MM.1S (cell line): ENCODE measurements around the gene PDCD2L.

Experiments
- DNase-seq: peaks from one replicate; pipeline ENCODE4 v3.0.0-alpha.2; 2015
- H2AFZ ChIP-seq: fragments of 300-600 bp; sonication (generic); 2 replicates; pipeline ENCODE4 v1.6.0; 2016; ENCODE audit warnings: antibody characterized with exemption, low read length
- H3F3A ChIP-seq: fragments of 300-600 bp; sonication (generic); 2 replicates; pipeline ENCODE4 v1.6.1; 2016; ENCODE audit warnings: mild to moderate bottlenecking, antibody characterized with exemption, low read length, moderate library complexity, mixed read lengths; ENCODE audit not compliant: insufficient read depth
- H3K27ac ChIP-seq: fragments of 300-600 bp; sonication (generic); 2 replicates; pipeline ENCODE4 v1.5.1; 2016; ENCODE audit warnings: mild to moderate bottlenecking, low read length
- H3K27me3 ChIP-seq: fragments of 300-600 bp; sonication (generic); replicated peaks from 2 replicates; pipeline ENCODE4 v1.6.0; 2016; ENCODE audit warnings: low read length; ENCODE audit not compliant: insufficient read depth
- H3K36me3 ChIP-seq: fragments of 300-600 bp; sonication (generic); replicated peaks from 2 replicates; pipeline ENCODE4 v1.6.1; 2016; ENCODE audit warnings: mild to moderate bottlenecking, low read length, mixed read lengths; ENCODE audit not compliant: insufficient read depth
- H3K4me1 ChIP-seq: fragments of 300-600 bp; sonication (generic); 2 replicates; pipeline ENCODE4 v1.6.1; 2016; ENCODE audit warnings: low read length, mixed read lengths
- H3K4me2 ChIP-seq: fragments of 300-600 bp; sonication (generic); 2 replicates; pipeline ENCODE4 v1.6.0; 2016; ENCODE audit warnings: low read depth, low read length
- H3K4me3 ChIP-seq: fragments of 300-600 bp; sonication (generic); 2 replicates; pipeline ENCODE4 v1.5.1; 2016; ENCODE audit warnings: low read length, mixed read lengths
- H3K79me2 ChIP-seq: fragments of 300-600 bp; sonication (generic); 2 replicates; pipeline ENCODE4 v1.6.1; 2016; ENCODE audit warnings: mixed run types, low read length, mixed read lengths
- H3K9ac ChIP-seq: fragments of 300-600 bp; sonication (generic); 2 replicates; pipeline ENCODE4 v1.6.1; 2016; ENCODE audit warnings: low read length, mixed read lengths
- H3K9me2 ChIP-seq: fragments of 300-600 bp; sonication (generic); replicated peaks from 2 replicates; pipeline ENCODE4 v1.6.1; 2016; ENCODE audit warnings: mild to moderate bottlenecking, low read length, mixed read lengths; ENCODE audit not compliant: insufficient read depth
- H3K9me3 ChIP-seq: fragments of 300-600 bp; sonication (generic); replicated peaks from 2 replicates; pipeline ENCODE4 v1.6.1; 2016; ENCODE audit warnings: mild to moderate bottlenecking, low read length, mixed read lengths; ENCODE audit not compliant: insufficient read depth
- H4K20me1 ChIP-seq: fragments of 300-600 bp; sonication (generic); 2 replicates; pipeline ENCODE4 v1.6.1; 2016; ENCODE audit warnings: mild to moderate bottlenecking, low read length, moderate library complexity, mixed read lengths; ENCODE audit not compliant: insufficient read depth
- CTCF ChIP-seq: fragments of 300-600 bp; sonication (generic); IDR thresholded peaks from 2 replicates; pipeline ENCODE4 v1.5.1; 2016; ENCODE audit warnings: antibody characterized with exemption, low read length, mixed read lengths
- EZH2 ChIP-seq: fragments of 300-600 bp; sonication (generic); optimal IDR thresholded peaks from 2 replicates; pipeline ENCODE3; 2017; ENCODE audit warnings: low read depth, mild to moderate bottlenecking, antibody characterized with exemption, low read length, mixed read lengths
- EZH2phosphoT487 ChIP-seq: fragments of 300-600 bp; sonication (generic); IDR thresholded peaks from 2 replicates; pipeline ENCODE4 v1.6.1; 2018; ENCODE audit warnings: antibody characterized with exemption, low read length

PDCD2L gene

GRCh38 chr19:34363930-34364329, 40.3 kb upstream of the PDCD2L start:
- H4K20me1 ChIP-seq = peaks cover 14% of the 10 kb centered on the region; the same call in 1 of the 2 replicates

GRCh38 chr19:34364462-34364829, 39.8 kb upstream of the PDCD2L start:
- no peak for TF ChIP-seq EZH2
- TF ChIP-seq CTCF = no peak
- TF ChIP-seq EZH2phosphoT487 = no peak
- H3K4me2 ChIP-seq = peak overlapping the region; percentile 83
- peaks cover 13% of the 10 kb centered on the region; the same call in 1 of the 2 replicates for H3K36me3 ChIP-seq
- peak overlapping the region; percentile 71 for H3K27ac ChIP-seq
- H3F3A ChIP-seq = peaks cover 22% of the 10 kb centered on the region; the same call in 1 of the 2 replicates
- no peak for DNase-seq
- H3K79me2 ChIP-seq = peaks cover 44% of the 10 kb centered on the region
- H3K4me3 ChIP-seq = peak overlapping the region; percentile 62
- H3K4me1 ChIP-seq = peaks cover 22% of the 10 kb centered on the region; the same call in 1 of the 2 replicates
- H3K9ac ChIP-seq = peak overlapping the region; percentile 50; the same call in 1 of the 2 replicates
- H4K20me1 ChIP-seq = peaks cover 14% of the 10 kb centered on the region; the same call in 1 of the 2 replicates
- no peaks in the 10 kb centered on the region for H3K9me2 ChIP-seq
- no peaks in the 10 kb centered on the region for H3K9me3 ChIP-seq
- H2AFZ ChIP-seq = peak overlapping the region; percentile 92
- no peaks in the 10 kb centered on the region for H3K27me3 ChIP-seq

More at GRCh38 chr19:34363930-34364329, 40.3 kb upstream of the PDCD2L start:
- no peaks in the 10 kb centered on the region for H3K9me2 ChIP-seq
- peak overlapping the region; percentile 83; the same call in 1 of the 2 replicates for H3K4me2 ChIP-seq
- peaks cover 39% of the 10 kb centered on the region for H3K79me2 ChIP-seq
- H3K27ac ChIP-seq = peak overlapping the region; percentile 71; the same call in 1 of the 2 replicates
- H3F3A ChIP-seq = peaks cover 22% of the 10 kb centered on the region; the same call in 1 of the 2 replicates
- no peaks in the 10 kb centered on the region for H3K9me3 ChIP-seq
- no peak overlapping the region for H3K9ac ChIP-seq
- H3K36me3 ChIP-seq = peaks cover 13% of the 10 kb centered on the region; the same call in 1 of the 2 replicates
- no peak for TF ChIP-seq CTCF
- no peak for TF ChIP-seq EZH2phosphoT487
- no peak for TF ChIP-seq EZH2
- H3K27me3 ChIP-seq = no peaks in the 10 kb centered on the region
- no peak for DNase-seq
- H2AFZ ChIP-seq = peak overlapping the region; percentile 92; the same call in 1 of the 2 replicates
- H3K4me3 ChIP-seq = 0 out of 2 replicates have a peak overlapping the region, but pooled peaks have one; percentile 62
- H3K4me1 ChIP-seq = peaks cover 22% of the 10 kb centered on the region; the same call in 1 of the 2 replicates

GRCh38 chr19:34364830-34365462, 39.3 kb upstream of the PDCD2L start, which contains the start of gene GPI:
Gene GPI, plus strand, starts transcription at chr19:34365196. Its CDS starts 71 bp downstream, at chr19:34365267.
- no peak for TF ChIP-seq CTCF
- TF ChIP-seq EZH2phosphoT487 = no peak
- no peak for TF ChIP-seq EZH2
- H3K4me3 ChIP-seq = peak within 1 kb of the TSS; percentile 100
- H3K9me2 ChIP-seq = no peaks in the 10 kb centered on the region
- DNase-seq = peak; percentile 91
- H3K9me3 ChIP-seq = no peaks in the 10 kb centered on the region
- H3K4me2 ChIP-seq = peak within 1 kb of the TSS; percentile 83
- H3K27me3 ChIP-seq = no peaks in the 10 kb centered on the region
- H3K79me2 ChIP-seq = peaks cover 49% of the 10 kb centered on the region
- H3K9ac ChIP-seq = peak within 1 kb of the TSS; percentile 94
- peaks cover 14% of the 10 kb centered on the region; the same call in 1 of the 2 replicates for H4K20me1 ChIP-seq
- peak within 1 kb of the TSS; percentile 92 for H2AFZ ChIP-seq
- H3K36me3 ChIP-seq = peaks cover 16% of the 10 kb centered on the region; the same call in 1 of the 2 replicates
- H3F3A ChIP-seq = peaks cover 18% of the 10 kb centered on the region; the same call in 1 of the 2 replicates
- peak within 1 kb of the TSS; percentile 71 for H3K27ac ChIP-seq
- H3K4me1 ChIP-seq = peaks cover 19% of the 10 kb centered on the region; the same call in 1 of the 2 replicates
